Measurements from ENCODE around the gene TNFSF10. TPM values are rescaled to one million over a fixed set of nuclear protein-coding genes. Genes with fewer than 3 reads are reported as not detected.

TNFSF10 gene
- total RNA-seq, 4 donors from 2014 or later = 52.0 to 229 (median 123) TPM

DNA sequence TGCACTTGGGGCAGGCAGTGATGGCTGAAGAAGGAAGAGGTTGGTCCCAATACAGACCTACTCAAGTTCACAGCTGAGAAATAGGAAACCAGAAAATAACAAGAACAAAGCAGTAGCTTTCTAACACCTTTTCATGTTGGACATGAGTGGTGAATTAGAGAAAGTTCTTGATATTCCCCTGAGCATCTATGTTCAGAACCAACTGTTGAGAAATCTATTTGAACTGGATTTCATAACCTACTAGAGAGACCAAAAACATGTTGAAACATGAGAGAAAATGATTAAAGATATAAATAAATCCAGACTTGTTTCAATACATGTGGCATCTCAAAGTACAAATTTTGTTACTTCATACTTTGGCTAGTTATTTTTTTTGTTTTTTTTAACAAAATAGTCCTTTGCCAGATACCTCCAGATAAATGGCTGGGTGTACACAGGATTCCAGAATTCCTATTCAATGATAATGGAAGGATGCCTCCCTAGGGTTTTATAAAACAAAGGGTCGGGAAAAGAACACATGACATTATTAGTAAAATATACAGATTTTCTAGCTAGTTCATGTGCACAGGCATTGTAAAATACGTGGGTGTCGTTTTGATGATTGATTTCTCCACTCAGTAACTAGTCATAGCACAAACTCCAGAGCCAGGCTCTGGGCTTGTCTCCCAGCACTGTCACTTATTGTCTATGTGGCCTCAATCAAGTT lies 34.4 kb upstream of the TNFSF10 start:
- Histone ChIP-seq H3K9me3 (no peaks in the 10 kb centered on the region), H3K27me3 (no peaks in the 10 kb centered on the region), H3K4me1 (peaks cover 0 to 8% (median 2%) of the 10 kb centered on the region in 4 donors), H3K4me3 (no peak overlapping the region), H3K36me3 (no peaks in the 10 kb centered on the region), H3K27ac (peak overlapping the region in 2 of 4 donors; percentile 7 to 13)
- TF ChIP-seq POLR2A (IDR thresholded peaks at IDR 0.05) = no peak
- TF ChIP-seq, protein P1, sequence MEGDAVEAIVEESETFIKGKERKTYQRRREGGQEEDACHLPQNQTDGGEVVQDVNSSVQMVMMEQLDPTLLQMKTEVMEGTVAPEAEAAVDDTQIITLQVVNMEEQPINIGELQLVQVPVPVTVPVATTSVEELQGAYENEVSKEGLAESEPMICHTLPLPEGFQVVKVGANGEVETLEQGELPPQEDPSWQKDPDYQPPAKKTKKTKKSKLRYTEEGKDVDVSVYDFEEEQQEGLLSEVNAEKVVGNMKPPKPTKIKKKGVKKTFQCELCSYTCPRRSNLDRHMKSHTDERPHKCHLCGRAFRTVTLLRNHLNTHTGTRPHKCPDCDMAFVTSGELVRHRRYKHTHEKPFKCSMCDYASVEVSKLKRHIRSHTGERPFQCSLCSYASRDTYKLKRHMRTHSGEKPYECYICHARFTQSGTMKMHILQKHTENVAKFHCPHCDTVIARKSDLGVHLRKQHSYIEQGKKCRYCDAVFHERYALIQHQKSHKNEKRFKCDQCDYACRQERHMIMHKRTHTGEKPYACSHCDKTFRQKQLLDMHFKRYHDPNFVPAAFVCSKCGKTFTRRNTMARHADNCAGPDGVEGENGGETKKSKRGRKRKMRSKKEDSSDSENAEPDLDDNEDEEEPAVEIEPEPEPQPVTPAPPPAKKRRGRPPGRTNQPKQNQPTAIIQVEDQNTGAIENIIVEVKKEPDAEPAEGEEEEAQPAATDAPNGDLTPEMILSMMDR (IDR thresholded peaks at IDR 0.05) = no peak
- no peak for DNase-seq

DNA sequence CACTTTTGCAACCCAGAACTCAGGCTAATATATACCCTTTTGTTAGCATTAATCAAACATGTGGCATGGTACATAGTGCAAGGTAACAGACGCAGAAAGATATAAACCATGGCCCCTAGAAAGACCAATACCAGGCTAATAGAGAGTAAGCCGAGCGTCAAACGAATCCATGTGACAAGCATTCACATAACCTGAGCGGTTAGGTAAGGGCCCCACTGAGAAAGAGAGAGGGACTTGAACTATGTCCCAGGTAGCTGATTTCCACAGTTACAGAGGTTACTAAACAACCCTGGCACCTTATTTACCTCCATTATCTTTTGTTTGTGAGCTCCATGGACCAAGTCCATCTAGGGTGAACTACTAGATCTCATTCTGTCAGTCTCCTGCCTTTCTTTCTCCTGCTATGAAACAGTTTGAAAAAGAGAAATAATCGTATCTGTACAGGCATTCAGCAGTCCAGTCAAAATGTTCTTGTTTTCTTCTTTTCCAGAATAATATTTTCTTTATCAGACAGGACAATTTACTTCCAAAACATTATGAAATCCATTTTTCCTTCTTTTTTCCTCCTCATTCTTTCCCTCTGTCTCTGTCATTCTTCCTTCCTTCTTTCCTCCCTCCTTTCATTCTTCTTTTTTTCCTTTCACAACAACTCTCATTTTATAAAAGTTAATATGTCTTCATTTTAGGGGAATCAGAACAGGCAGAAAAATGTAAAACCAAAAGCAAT lies 30.5 kb upstream of the TNFSF10 start:
- TF ChIP-seq POLR2A (IDR thresholded peaks at IDR 0.05) = no peak
- TF ChIP-seq, protein P1 (IDR thresholded peaks at IDR 0.05) = no peak
- no peaks in the 10 kb centered on the region for H3K27me3 ChIP-seq
- no peaks in the 10 kb centered on the region for H3K9me3 ChIP-seq
- peak overlapping the region in 2 of 4 donors; percentile 42 to 69 for H3K27ac ChIP-seq
- H3K4me3 ChIP-seq = no peak overlapping the region
- DNase-seq = no peak
- no peaks in the 10 kb centered on the region for H3K36me3 ChIP-seq
- H3K4me1 ChIP-seq = peaks cover 0 to 8% (median 0%) of the 10 kb centered on the region in 4 donors

DNA sequence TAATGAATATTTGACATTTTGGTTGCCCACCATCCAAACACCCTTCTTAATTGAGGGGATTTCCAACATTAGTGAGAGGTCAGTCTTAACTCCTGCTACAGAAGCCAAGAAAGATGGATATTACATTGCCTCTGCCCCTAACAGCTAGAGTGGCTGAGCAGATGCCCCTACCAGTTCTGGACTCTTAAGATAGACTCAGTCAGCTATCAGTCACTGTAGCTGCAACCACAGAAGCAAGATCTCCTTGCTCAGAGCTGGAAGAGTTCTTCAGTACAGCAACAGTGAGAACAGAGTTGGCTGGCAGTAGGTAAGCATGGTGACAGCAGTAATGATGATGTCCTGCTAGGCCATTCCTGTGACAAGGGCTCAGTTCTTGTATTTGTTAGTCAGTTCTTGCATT lies 29.4 kb upstream of the TNFSF10 start:
- Histone ChIP-seq H3K9me3 (no peaks in the 10 kb centered on the region), H3K4me1 (peaks cover 0 to 9% (median 0%) of the 10 kb centered on the region in 4 donors), H3K27me3 (no peaks in the 10 kb centered on the region), H3K4me3 (no peak overlapping the region), H3K27ac (no peak overlapping the region), H3K36me3 (no peaks in the 10 kb centered on the region)
- DNase-seq = no peak
- no peak for TF ChIP-seq POLR2A (IDR thresholded peaks at IDR 0.05)
- TF ChIP-seq, protein P1 (IDR thresholded peaks at IDR 0.05) = no peak

DNA sequence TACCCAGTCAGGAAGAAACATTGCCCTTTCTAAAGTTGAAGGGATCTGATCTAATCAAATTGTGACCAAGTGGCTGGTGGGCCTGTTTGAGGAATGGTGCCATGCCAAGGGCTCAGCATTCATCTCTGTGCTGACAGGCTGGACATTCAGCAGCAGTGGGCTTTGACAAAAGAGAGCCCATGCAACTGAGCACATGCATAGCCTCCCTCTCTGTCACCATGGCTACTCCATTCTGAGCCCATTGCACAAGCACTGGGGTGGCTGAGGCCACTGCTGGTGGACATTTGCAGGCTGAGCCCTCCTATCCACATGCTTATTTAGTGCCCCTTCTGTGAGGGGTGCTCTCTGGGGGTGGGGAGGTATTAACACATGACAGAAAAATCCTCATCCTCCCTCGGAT lies 28.6 kb upstream of the TNFSF10 start:
- Histone ChIP-seq H3K27me3 (no peaks in the 10 kb centered on the region), H3K36me3 (no peaks in the 10 kb centered on the region), H3K4me3 (no peak overlapping the region), H3K27ac (no peak overlapping the region), H3K9me3 (no peaks in the 10 kb centered on the region), H3K4me1 (peaks cover 0 to 9% (median 0%) of the 10 kb centered on the region in 4 donors)
- no peak for DNase-seq
- TF ChIP-seq, protein P1 (IDR thresholded peaks at IDR 0.05) = no peak

DNA sequence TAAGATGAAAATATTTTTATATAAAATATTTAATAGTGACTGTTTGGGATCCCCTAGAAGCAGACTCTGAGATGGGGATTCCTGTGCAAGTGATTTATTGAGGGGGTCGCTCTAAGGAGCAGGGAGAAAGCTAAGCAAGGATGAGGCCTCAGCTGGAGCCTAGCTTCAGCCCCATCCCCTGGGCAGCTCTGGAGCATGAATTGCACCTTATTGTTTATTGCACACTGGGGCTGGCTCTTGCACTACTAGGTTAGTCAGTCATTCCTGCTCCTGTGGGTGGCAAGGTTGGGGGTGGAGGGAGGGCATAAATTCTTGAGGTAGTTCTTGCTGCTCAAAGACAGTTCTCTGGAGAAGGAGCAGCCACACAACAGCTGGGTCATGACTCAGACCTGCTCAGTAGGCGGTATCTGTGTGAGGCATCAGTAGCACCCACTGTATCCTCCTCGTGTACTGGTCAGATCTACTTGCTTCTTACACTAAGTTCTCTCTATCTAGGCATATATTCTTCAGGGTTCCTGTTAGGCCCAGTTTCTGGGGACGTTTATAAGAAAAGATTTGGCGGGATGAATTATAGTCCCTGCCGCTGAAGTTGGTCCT lies 27.2 kb upstream of the TNFSF10 start:
- no peaks in the 10 kb centered on the region for H3K27me3 ChIP-seq
- H3K9me3 ChIP-seq = no peaks in the 10 kb centered on the region
- H3K36me3 ChIP-seq = no peaks in the 10 kb centered on the region
- peaks cover 0 to 15% (median 0%) of the 10 kb centered on the region in 4 donors for H3K4me1 ChIP-seq
- TF ChIP-seq POLR2A (IDR thresholded peaks at IDR 0.05) = no peak
- TF ChIP-seq, protein P1 (IDR thresholded peaks at IDR 0.05) = no peak
- DNase-seq = peak in 1 of 3 donors; percentile 61
- no peak overlapping the region for H3K27ac ChIP-seq
- H3K4me3 ChIP-seq = no peak overlapping the region
